K562 (cell line): ENCODE measurements around the gene FGF9. TPM values are rescaled to one million over a fixed set of nuclear protein-coding genes. Genes with fewer than 3 reads are reported as not detected.

Experiments used
- ATAC-seq: fragments of 200-7000 bp; cut with Tn5 transposase; 3 replicates; pipeline ENCODE4 v1.9.1; 2020; ENCODE audit warnings: moderate library complexity
- BruUV-seq: library from RNA; stranded (reverse); fragments of 400-500 nt; replicated peaks from 2 replicates; lab custom pipeline; 2021; lab: Mats Ljungman, UMichigan
- CTCF ChIA-PET: fragments of 300-600 bp; formaldehyde crosslinking; extraction: SDS; loops from one replicate; lab custom pipeline; 2021; ENCODE audit warnings: low intra/inter-chr PET ratio; lab: Yijun Ruan, JAX
- POLR2A ChIA-PET: fragments of 300-600, 350-650 bp; sonication (Branson Sonifier 250); formaldehyde crosslinking; extraction: SDS; loops from one replicate; lab custom pipeline; 2021; ENCODE audit warnings: antibody characterized with exemption, inconsistent platforms; lab: Yijun Ruan, JAX
- DNase-seq, 4 experiments: peaks; one replicate each; pipeline versions ENCODE4 v3.0.0 to v3.0.0-alpha.2; 2011 to 2018; ENCODE audit warnings: low spot score in 3 of 4, mixed read lengths in 3 of 4; ENCODE audit errors: extremely low read depth in 1 of 4
- FAIRE-seq: peaks from 2 replicates; lab custom pipeline; 2011; peaks lifted over from hg19 to GRCh38; lab: Jason Lieb, UNC
- H2AFZ ChIP-seq: 2 replicates; pipeline ENCODE4 v1.6.0; 2011; ENCODE audit warnings: low read depth, low read length, control low read depth, inconsistent platforms
- H3K27ac ChIP-seq: fragments of 200-600 bp; 3 replicates; pipeline ENCODE4 v1.8.0; 2011; ENCODE audit warnings: low read depth, mild to moderate bottlenecking, control low read depth, inconsistent platforms, low read length, moderate library complexity, mixed read lengths; ENCODE audit errors: extremely low read depth
- H3K27me3 ChIP-seq, 2 experiments: fragments of 300-600 bp in 1 of 2; 2 replicates in 1 of 2; 3 replicates in 1 of 2; pipeline versions ENCODE4 v1.6.0 to v1.8.0; 2011; ENCODE audit warnings: inconsistent platforms in 2 of 2, low read length in 2 of 2, mild to moderate bottlenecking in 1 of 2, mixed read lengths in 1 of 2, moderate library complexity in 1 of 2; ENCODE audit not compliant: control insufficient read depth in 2 of 2, insufficient read depth in 2 of 2
- H3K36me3 ChIP-seq: fragments of 300-600 bp; 3 replicates; pipeline ENCODE4 v1.8.0; 2011; ENCODE audit warnings: mild to moderate bottlenecking, low read length, inconsistent platforms; ENCODE audit not compliant: control insufficient read depth, insufficient read depth
- H3K4me1 ChIP-seq, 2 experiments: fragments of 200-600 bp in 1 of 2; replicated peaks in 1 of 2; 2 replicates in 1 of 2; 3 replicates in 1 of 2; pipeline versions ENCODE4 v1.5.1 to v1.8.0; 2011; ENCODE audit warnings: inconsistent platforms in 2 of 2, low read length in 2 of 2, mild to moderate bottlenecking in 1 of 2, mixed read lengths in 1 of 2, moderate library complexity in 1 of 2; ENCODE audit not compliant: control insufficient read depth in 2 of 2, insufficient read depth in 2 of 2
- H3K4me2 ChIP-seq: 2 replicates; pipeline ENCODE4 v1.6.1; 2011; ENCODE audit warnings: low read length, control low read depth, inconsistent platforms, mixed read lengths; ENCODE audit not compliant: insufficient read depth
- H3K4me3 ChIP-seq: fragments of 200-600 bp; sonication (generic), shearing (Covaris generic); 2 replicates; pipeline ENCODE4 v1.5.1; 2016; ENCODE audit warnings: control low read depth, inconsistent platforms
- H3K79me2 ChIP-seq: fragments of 200-600 bp; 3 replicates; pipeline ENCODE4 v1.8.0; 2011; ENCODE audit warnings: low read length, inconsistent platforms; ENCODE audit not compliant: control insufficient read depth, insufficient read depth
- H3K9ac ChIP-seq, 2 experiments: 2 replicates each; pipeline versions ENCODE4 v1.6.0 to v1.6.1; 2011; ENCODE audit warnings: low read depth in 2 of 2, low read length in 2 of 2, control low read depth in 1 of 2, inconsistent platforms in 1 of 2, mild to moderate bottlenecking in 1 of 2, mixed read lengths in 1 of 2; ENCODE audit not compliant: insufficient read depth in 1 of 2
- H3K9me1 ChIP-seq: one replicate; pipeline ENCODE4 v1.6.0; 2011; ENCODE audit warnings: inconsistent platforms, mild to moderate bottlenecking, low read length, moderate library complexity; ENCODE audit not compliant: control insufficient read depth, insufficient read depth
- H3K9me3 ChIP-seq: replicated peaks from 2 replicates; pipeline ENCODE4 v1.5.1; 2011; ENCODE audit warnings: low read depth, low read length, inconsistent platforms; ENCODE audit not compliant: control insufficient read depth, insufficient read depth
- H4K20me1 ChIP-seq: replicated peaks from 2 replicates; pipeline ENCODE4 v1.6.1; 2011; ENCODE audit warnings: low read length, inconsistent platforms, mixed read lengths; ENCODE audit not compliant: control insufficient read depth, insufficient read depth
- CREB3 ChIP-seq: fragments of 450-650 bp; conservative IDR thresholded peaks from 2 replicates; pipeline ENCODE4 v1.6.1; 2016; ENCODE audit warnings: missing genetic modification characterization, low read depth, mild to moderate bottlenecking, missing compliant biosample characterization, moderate library complexity
- FOXO4 ChIP-seq: fragments of 450-650 bp; formaldehyde crosslinking; IDR thresholded peaks from 2 replicates; pipeline ENCODE4 v1.4.0; 2020; ENCODE audit warnings: mild to moderate bottlenecking, moderate library complexity
- FOXP4 ChIP-seq: sonication (generic); formaldehyde crosslinking; IDR thresholded peaks from 2 replicates; pipeline ENCODE4 v1.8.0; 2022; ENCODE audit warnings: mild to moderate bottlenecking, missing genetic modification reagents, borderline replicate concordance
- KHSRP ChIP-seq: fragments of 450-650 bp; IDR thresholded peaks from 2 replicates; pipeline ENCODE4 v1.6.1; 2017
- LEF1 ChIP-seq: fragments of 450-650 bp; IDR thresholded peaks from 2 replicates; pipeline ENCODE4 v1.6.1; 2016; ENCODE audit warnings: mild to moderate bottlenecking
- MAZ ChIP-seq, 2 experiments: fragments of 450-650 bp in 1 of 2; sonication (generic) in 1 of 2; formaldehyde crosslinking; IDR thresholded peaks in 1 of 2; conservative IDR thresholded peaks in 1 of 2; 2 replicates each; pipeline versions ENCODE4 v1.4.0 to v1.5.0; 2020; ENCODE audit warnings: mild to moderate bottlenecking in 1 of 2, missing genetic modification reagents in 1 of 2
- SAFB2 ChIP-seq: fragments of 200-400 bp; formaldehyde crosslinking; IDR thresholded peaks from 2 replicates; pipeline ENCODE4 v1.6.1; 2018; ENCODE audit warnings: borderline replicate concordance, low read length, low read depth, moderate library complexity; ENCODE audit not compliant: severe bottlenecking
- TBP ChIP-seq: optimal IDR thresholded peaks from 2 replicates; pipeline ENCODE3; 2011; ENCODE audit warnings: low read depth, low read length, improper control_type of control experiment
- TFE3 ChIP-seq: fragments of 450-650 bp; formaldehyde crosslinking; IDR thresholded peaks from 2 replicates; pipeline ENCODE4 v1.4.0; 2020; ENCODE audit warnings: mild to moderate bottlenecking, mixed read lengths
- ZNF212 ChIP-seq: fragments of 450-650 bp; formaldehyde crosslinking; IDR thresholded peaks from 2 replicates; pipeline ENCODE4 v1.4.0; 2020; ENCODE audit warnings: mild to moderate bottlenecking
- WGBS: fragments of 100-300 bp; shearing (Covaris generic); methylation state at CpG from one replicate; pipeline ENCODE4 v1.1.6; 2016; ENCODE audit warnings: low coverage, mixed read lengths; ENCODE audit not compliant: insufficient coverage; ENCODE audit errors: missing lambda C conversion rate; 5-methylcytosine and 5-hydroxymethylcytosine counted together
- in situ Hi-C: fragments of 300-500 bp; cut with MboI; formaldehyde crosslinking; loops from 4 replicates; pipeline ENCODE4 v1.15.0; 2018; ENCODE audit warnings: inconsistent platforms, mixed read lengths
- intact Hi-C: fragments of 100-400 bp; cut with micrococcal nuclease; formaldehyde crosslinking; loops from 2 replicates; pipeline ENCODE4 v1.14.2; 2022
- polyA plus RNA-seq, 8 experiments: library from polyadenylated mRNA; depleted of rRNA in 4 of 8; stranded (reverse) in 5 of 8; unstranded in 3 of 8; fragments of >200 nt; fragmentation: Nextera tagmentation in 2 of 8; fragmentation: Illumina TruSeq in 1 of 8; extraction: Ambion mirVana in 2 of 8; extraction: Trizol in 1 of 8; gene quantifications; 2 replicates each; pipeline versions ENCODE4 v1.2.1 to v1.2.3, GENCODE V29; 2011 to 2014; ENCODE audit warnings: inconsistent platforms in 1 of 8, missing spikeins in 1 of 8
- total RNA-seq, 7 experiments: library from RNA; depleted of rRNA in 6 of 7; stranded (reverse); fragments of >200 nt in 6 of 7; fragmentation: Illumina TruSeq in 2 of 7; extraction: Trizol in 2 of 7; gene quantifications; 2 replicates each; pipeline versions ENCODE4 v1.2.1 to v1.2.3, GENCODE V29; 2011 to 2021; ENCODE audit warnings: low replicate concordance in 1 of 7

FGF9 gene
- total and polyA plus RNA-seq, 9 of the 15 experiments (the other 6 are each of a cell fraction or from before 2014, with no cell fraction given): not detected

- CTCF ChIA-PET: no interaction called here
- no peaks in the 10 kb centered on the region for H3K9me1 ChIP-seq
- no peak for ATAC-seq
- no peaks in the 10 kb centered on the region for H4K20me1 ChIP-seq
- H3K4me2 ChIP-seq: no peak overlapping the region
- POLR2A ChIA-PET: no interaction called here
- WGBS: 4% methylated on average over 4 of the region's 4 CpGs
- no peak for DNase-seq
- H3K4me3 ChIP-seq: no peak overlapping the region
- H2AFZ ChIP-seq: no peak overlapping the region
- peaks cover 0 to 7% of the 10 kb centered on the region in 2 experiments; a peak in 3 of 5 replicates for H3K27me3 ChIP-seq
- no peaks in the 10 kb centered on the region for H3K79me2 ChIP-seq
- in situ Hi-C loops (no loop called here), intact Hi-C loops (no loop called here)
- no peak overlapping the region for H3K9ac ChIP-seq
- H3K27ac ChIP-seq: no peak overlapping the region
- H3K9me3 ChIP-seq: no peaks in the 10 kb centered on the region
- no peaks in the 10 kb centered on the region for H3K4me1 ChIP-seq
- no peak for FAIRE-seq
- no TSS peak for BruUV-seq
- H3K36me3 ChIP-seq: no peaks in the 10 kb centered on the region
- TF ChIP-seq SAFB2 (no peak), FOXO4 (CRISPR knock-in tag) (no peak), FOXP4 (CRISPR knock-in tag) (no peak), CREB3 (tag) (no peak), MAZ (CRISPR knock-in tag; conservative IDR thresholded peaks at IDR 0.05 in 1 of 2, IDR thresholded peaks at IDR 0.05 in 1 of 2) (no peak), LEF1 (no peak), ZNF212 (CRISPR knock-in tag) (no peak), TFE3 (no peak), TBP (no peak), KHSRP (no peak)
Observed at GRCh38 chr13:21663197-21663596, 7.7 kb upstream of the FGF9 start.
